HepG2 (cell line): ENCODE data around the gene BIVM. TPM values are rescaled to one million over a fixed set of nuclear protein-coding genes. Genes with fewer than 3 reads are reported as not detected.
A peak's percentile ranks its signal among the peaks of the same experiment; 100 is the strongest.

Source experiments
- ISX ChIP-seq: sonication (generic); formaldehyde crosslinking; conservative IDR thresholded peaks from 2 replicates; pipeline ENCODE4 v1.5.0; 2020; ENCODE audit warnings: missing genetic modification reagents
- MBD4 ChIP-seq: IDR thresholded peaks from 2 replicates; pipeline ENCODE4 v1.6.1; 2012; ENCODE audit warnings: low read length, inconsistent platforms, borderline replicate concordance
- PCBP1 ChIP-seq: fragments of 200-400 bp; formaldehyde crosslinking; IDR thresholded peaks from 2 replicates; pipeline ENCODE4 v1.6.1; 2017; ENCODE audit warnings: mild to moderate bottlenecking, low read depth, low read length, borderline replicate concordance
- PRMT3 ChIP-seq: sonication (generic); formaldehyde crosslinking; IDR thresholded peaks from 2 replicates; pipeline ENCODE4 v1.8.1; 2022; ENCODE audit warnings: low read depth, mild to moderate bottlenecking, moderate library complexity, missing genetic modification reagents, borderline replicate concordance
- REST ChIP-seq, 2 experiments: IDR thresholded peaks; 2 replicates each; pipeline ENCODE4 v1.6.1; 2011 to 2012; ENCODE audit warnings: low read length in 2 of 2, borderline replicate concordance in 1 of 2, low read depth in 1 of 2, mild to moderate bottlenecking in 1 of 2, moderate library complexity in 1 of 2
- RNF219 ChIP-seq: sonication (generic); formaldehyde crosslinking; IDR thresholded peaks from 2 replicates; pipeline ENCODE4 v1.5.0; 2020; ENCODE audit warnings: mild to moderate bottlenecking, missing genetic modification reagents
- SP140L ChIP-seq: sonication (generic); formaldehyde crosslinking; IDR thresholded peaks from 2 replicates; pipeline ENCODE4 v1.4.0; 2020; ENCODE audit warnings: missing genetic modification reagents, borderline replicate concordance
- TGIF2 ChIP-seq: IDR thresholded peaks from 2 replicates; pipeline ENCODE4 v1.6.1; 2016; ENCODE audit warnings: control low read depth, missing compliant biosample characterization
- TOPORS ChIP-seq: sonication (generic); formaldehyde crosslinking; IDR thresholded peaks from 2 replicates; pipeline ENCODE4 v1.8.0; 2023; ENCODE audit warnings: mild to moderate bottlenecking, missing genetic modification reagents
- ZNF232 ChIP-seq: sonication (generic); formaldehyde crosslinking; IDR thresholded peaks from 2 replicates; pipeline ENCODE4 v1.4.0; 2020; ENCODE audit warnings: missing genetic modification reagents, borderline replicate concordance
- ZNF441 ChIP-seq: sonication (generic); formaldehyde crosslinking; IDR thresholded peaks from 2 replicates; pipeline ENCODE4 v1.7.0; 2021; ENCODE audit warnings: missing genetic modification reagents, borderline replicate concordance
- ZNF549 ChIP-seq: sonication (generic); formaldehyde crosslinking; IDR thresholded peaks from 2 replicates; pipeline ENCODE4 v1.5.0; 2020; ENCODE audit warnings: missing genetic modification reagents
- ZNF552 ChIP-seq: sonication (generic); formaldehyde crosslinking; IDR thresholded peaks from 2 replicates; pipeline ENCODE4 v1.9.0; 2022; ENCODE audit warnings: missing genetic modification reagents, mild to moderate bottlenecking, borderline replicate concordance
- ZNF850 ChIP-seq: sonication (generic); formaldehyde crosslinking; conservative IDR thresholded peaks from 2 replicates; pipeline ENCODE4 v1.9.0; 2021; ENCODE audit warnings: mild to moderate bottlenecking, missing genetic modification reagents
- polyA plus RNA-seq, 8 experiments: library from polyadenylated mRNA; depleted of rRNA in 3 of 8; stranded (reverse) in 7 of 8; unstranded in 1 of 8; fragments of >200 nt; fragmentation: Illumina TruSeq in 4 of 8; extraction: Trizol in 4 of 8; gene quantifications; 2 replicates each; pipeline versions ENCODE4 v1.2.1 to v1.2.3, GENCODE V29; 2011 to 2016; ENCODE audit warnings: low read depth in 4 of 8, missing spikeins in 1 of 8, mixed read lengths in 1 of 8; ENCODE audit not compliant: insufficient read depth in 1 of 8
- total RNA-seq, 5 experiments: library from RNA; depleted of rRNA; stranded (reverse); fragments of >200 nt; fragmentation: Illumina TruSeq; extraction: Trizol; gene quantifications; 2 replicates each; pipeline ENCODE4 v1.2.3, GENCODE V29; 2016; ENCODE audit warnings: low read depth in 1 of 5
- TF ChIP-seq, protein P1 (sequence below): sonication (generic); formaldehyde crosslinking; IDR thresholded peaks from 2 replicates; pipeline ENCODE4 v1.5.1; 2020; ENCODE audit warnings: mild to moderate bottlenecking, missing genetic modification reagents, borderline replicate concordance
- TF ChIP-seq, protein P2 (sequence below): sonication (generic); formaldehyde crosslinking; IDR thresholded peaks from 2 replicates; pipeline ENCODE4 v1.4.0; 2020; ENCODE audit warnings: missing genetic modification reagents, borderline replicate concordance

BIVM gene
- total and polyA plus RNA-seq, 2 of the 13 experiments (the other 11 are each of a cell fraction or from before 2014, with no cell fraction given): 10.4 to 15.8 TPM

DNA sequence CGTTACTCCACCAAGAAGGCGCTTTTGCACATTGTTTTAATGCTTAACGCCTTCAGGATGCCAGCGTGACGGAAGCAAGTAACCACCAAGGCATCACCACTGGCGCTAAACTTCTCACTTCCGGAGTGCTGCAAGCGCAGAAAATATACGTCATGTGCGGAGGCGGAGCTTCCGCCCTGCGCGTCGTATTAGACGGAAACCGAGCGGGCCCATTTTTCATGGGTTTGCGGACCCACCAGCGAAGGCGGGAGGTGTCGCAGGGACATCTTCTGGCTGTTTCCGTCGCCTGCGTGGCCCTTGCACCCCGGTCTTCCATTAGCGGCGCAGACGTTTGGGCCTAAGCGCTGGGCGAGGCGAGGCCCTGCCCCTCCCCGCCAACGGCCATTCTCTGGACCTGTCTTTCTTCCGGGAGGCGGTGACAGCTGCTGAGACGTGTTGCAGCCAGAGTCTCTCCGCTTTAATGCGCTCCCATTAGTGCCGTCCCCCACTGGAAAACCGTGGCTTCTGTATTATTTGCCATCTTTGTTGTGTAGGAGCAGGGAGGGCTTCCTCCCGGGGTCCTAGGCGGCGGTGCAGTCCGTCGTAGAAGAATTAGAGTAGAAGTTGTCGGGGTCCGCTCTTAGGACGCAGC is 46.8 kb downstream of the BIVM start, which contains the start of gene ERCC5 (continued):
- TF ChIP-seq, protein P1, sequence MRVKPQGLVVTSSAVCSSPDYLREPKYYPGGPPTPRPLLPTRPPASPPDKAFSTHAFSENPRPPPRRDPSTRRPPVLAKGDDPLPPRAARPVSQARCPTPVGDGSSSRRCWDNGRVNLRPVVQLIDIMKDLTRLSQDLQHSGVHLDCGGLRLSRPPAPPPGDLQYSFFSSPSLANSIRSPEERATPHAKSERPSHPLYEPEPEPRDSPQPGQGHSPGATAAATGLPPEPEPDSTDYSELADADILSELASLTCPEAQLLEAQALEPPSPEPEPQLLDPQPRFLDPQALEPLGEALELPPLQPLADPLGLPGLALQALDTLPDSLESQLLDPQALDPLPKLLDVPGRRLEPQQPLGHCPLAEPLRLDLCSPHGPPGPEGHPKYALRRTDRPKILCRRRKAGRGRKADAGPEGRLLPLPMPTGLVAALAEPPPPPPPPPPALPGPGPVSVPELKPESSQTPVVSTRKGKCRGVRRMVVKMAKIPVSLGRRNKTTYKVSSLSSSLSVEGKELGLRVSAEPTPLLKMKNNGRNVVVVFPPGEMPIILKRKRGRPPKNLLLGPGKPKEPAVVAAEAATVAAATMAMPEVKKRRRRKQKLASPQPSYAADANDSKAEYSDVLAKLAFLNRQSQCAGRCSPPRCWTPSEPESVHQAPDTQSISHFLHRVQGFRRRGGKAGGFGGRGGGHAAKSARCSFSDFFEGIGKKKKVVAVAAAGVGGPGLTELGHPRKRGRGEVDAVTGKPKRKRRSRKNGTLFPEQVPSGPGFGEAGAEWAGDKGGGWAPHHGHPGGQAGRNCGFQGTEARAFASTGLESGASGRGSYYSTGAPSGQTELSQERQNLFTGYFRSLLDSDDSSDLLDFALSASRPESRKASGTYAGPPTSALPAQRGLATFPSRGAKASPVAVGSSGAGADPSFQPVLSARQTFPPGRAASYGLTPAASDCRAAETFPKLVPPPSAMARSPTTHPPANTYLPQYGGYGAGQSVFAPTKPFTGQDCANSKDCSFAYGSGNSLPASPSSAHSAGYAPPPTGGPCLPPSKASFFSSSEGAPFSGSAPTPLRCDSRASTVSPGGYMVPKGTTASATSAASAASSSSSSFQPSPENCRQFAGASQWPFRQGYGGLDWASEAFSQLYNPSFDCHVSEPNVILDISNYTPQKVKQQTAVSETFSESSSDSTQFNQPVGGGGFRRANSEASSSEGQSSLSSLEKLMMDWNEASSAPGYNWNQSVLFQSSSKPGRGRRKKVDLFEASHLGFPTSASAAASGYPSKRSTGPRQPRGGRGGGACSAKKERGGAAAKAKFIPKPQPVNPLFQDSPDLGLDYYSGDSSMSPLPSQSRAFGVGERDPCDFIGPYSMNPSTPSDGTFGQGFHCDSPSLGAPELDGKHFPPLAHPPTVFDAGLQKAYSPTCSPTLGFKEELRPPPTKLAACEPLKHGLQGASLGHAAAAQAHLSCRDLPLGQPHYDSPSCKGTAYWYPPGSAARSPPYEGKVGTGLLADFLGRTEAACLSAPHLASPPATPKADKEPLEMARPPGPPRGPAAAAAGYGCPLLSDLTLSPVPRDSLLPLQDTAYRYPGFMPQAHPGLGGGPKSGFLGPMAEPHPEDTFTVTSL: no peak
- TF ChIP-seq ZNF850 (CRISPR knock-in tag): no peak
- TF ChIP-seq, protein P2, sequence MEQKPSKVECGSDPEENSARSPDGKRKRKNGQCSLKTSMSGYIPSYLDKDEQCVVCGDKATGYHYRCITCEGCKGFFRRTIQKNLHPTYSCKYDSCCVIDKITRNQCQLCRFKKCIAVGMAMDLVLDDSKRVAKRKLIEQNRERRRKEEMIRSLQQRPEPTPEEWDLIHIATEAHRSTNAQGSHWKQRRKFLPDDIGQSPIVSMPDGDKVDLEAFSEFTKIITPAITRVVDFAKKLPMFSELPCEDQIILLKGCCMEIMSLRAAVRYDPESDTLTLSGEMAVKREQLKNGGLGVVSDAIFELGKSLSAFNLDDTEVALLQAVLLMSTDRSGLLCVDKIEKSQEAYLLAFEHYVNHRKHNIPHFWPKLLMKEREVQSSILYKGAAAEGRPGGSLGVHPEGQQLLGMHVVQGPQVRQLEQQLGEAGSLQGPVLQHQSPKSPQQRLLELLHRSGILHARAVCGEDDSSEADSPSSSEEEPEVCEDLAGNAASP (CRISPR knock-in tag): peak; percentile 72
- TF ChIP-seq SP140L: no peak
- TF ChIP-seq ISX (CRISPR knock-in tag): no peak
- no peak; the same call in 1 of the 2 replicates for TF ChIP-seq RNF219 (CRISPR knock-in tag)
- TF ChIP-seq MBD4: no peak
- peak; percentile 92; the same call in 1 of the 2 replicates for TF ChIP-seq TOPORS (CRISPR knock-in tag)
- TF ChIP-seq ZNF552 (CRISPR knock-in tag): no peak
- TF ChIP-seq PCBP1: peak; percentile 85
- peak; percentile 86 for TF ChIP-seq ZNF441
- peak; percentile 72; the same call in 1 of the 2 replicates for TF ChIP-seq PRMT3 (CRISPR knock-in tag)
- no peak; the same call in none of the 2 replicates for TF ChIP-seq TGIF2 (CRISPR knock-in tag)
- peak; percentile 29; the same call in 1 of the 2 replicates for TF ChIP-seq ZNF232 (CRISPR knock-in tag)
- TF ChIP-seq REST (IDR thresholded peaks at IDR 0.05; ENCODE audit: borderline replicate concordance in 1 of 2, low read depth in 1 of 2, low read length in 2 of 2): peak in 1 of 2 experiments; percentile 64; a peak in 1 of 4 replicates
- no peak for TF ChIP-seq ZNF549 (CRISPR knock-in tag)
